ENCODE data around the gene SLC25A1.
A peak's percentile ranks its signal among the peaks of the same experiment; 100 is the strongest.
"Not testable (repeated sequence)": the region's sequence is repeated elsewhere in the genome, so short reads cannot be mapped to it uniquely, and the experiment has no call there.

Gene SLC25A1

GRCh38 chr22:19168088-19168890 is 10.2 kb downstream of the SLC25A1 start:
- in situ Hi-C loops (cut with HindIII; ENCODE audit: low sequenced_read_pairs), result no loop called here
- DNase-seq (ENCODE audit: low read depth), result no peak
- TF ChIP-seq CTCF (IDR thresholded peaks at IDR 0.05; ENCODE audit: low read depth, low read length, missing control alignments), result peak; percentile 14
- no peak overlapping the region for H3K4me3 ChIP-seq (ENCODE audit: low read depth, low read length)

GRCh38 chr22:19167106-19167869 is 11.2 kb downstream of the SLC25A1 start:
- in situ Hi-C loops (cut with HindIII; ENCODE audit: low sequenced_read_pairs), result no loop called here
- no peak for DNase-seq (ENCODE audit: low read depth)
- H3K4me3 ChIP-seq (ENCODE audit: low read depth, low read length), result no peak overlapping the region
- TF ChIP-seq CTCF (IDR thresholded peaks at IDR 0.05; ENCODE audit: low read depth, low read length, missing control alignments), result no peak

- TF ChIP-seq CTCF (IDR thresholded peaks at IDR 0.05; ENCODE audit: low read depth, low read length, missing control alignments), result no peak
- in situ Hi-C loops (cut with HindIII; ENCODE audit: low sequenced_read_pairs), result no loop called here
- H3K4me3 ChIP-seq (ENCODE audit: low read depth, low read length), result no peak overlapping the region
- DNase-seq (ENCODE audit: low read depth), result no peak
Measured at GRCh38 chr22:19166421-19166820, 12.1 kb downstream of the SLC25A1 start.

- no peak for TF ChIP-seq CTCF (IDR thresholded peaks at IDR 0.05; ENCODE audit: low read depth, low read length, missing control alignments)
- H3K4me3 ChIP-seq (ENCODE audit: low read depth, low read length), result no peak overlapping the region
- in situ Hi-C loops (cut with HindIII; ENCODE audit: low sequenced_read_pairs), result no loop called here
- DNase-seq (ENCODE audit: low read depth), result no peak
Measured at GRCh38 chr22:19164425-19164824, 14.1 kb downstream of the SLC25A1 start.

- in situ Hi-C loops (cut with HindIII; ENCODE audit: low sequenced_read_pairs); DNase-seq (ENCODE audit: low read depth); H3K4me3 ChIP-seq (ENCODE audit: low read depth, low read length): not testable (repeated sequence)
Measured at GRCh38 chr22:19158649-19159048, 19.9 kb downstream of the SLC25A1 start.

- in situ Hi-C loops (cut with HindIII; ENCODE audit: low sequenced_read_pairs); DNase-seq (ENCODE audit: low read depth); H3K4me3 ChIP-seq (ENCODE audit: low read depth, low read length): not testable (repeated sequence)
Measured at GRCh38 chr22:19156109-19156508, 22.4 kb downstream of the SLC25A1 start.

GRCh38 chr22:19152942-19153883 is 25.3 kb downstream of the SLC25A1 start:
- no peak for DNase-seq (ENCODE audit: low read depth)
- no peak for TF ChIP-seq CTCF (IDR thresholded peaks at IDR 0.05; ENCODE audit: low read depth, low read length, missing control alignments)
- no peak overlapping the region for H3K4me3 ChIP-seq (ENCODE audit: low read depth, low read length)
- in situ Hi-C loops (cut with HindIII; ENCODE audit: low sequenced_read_pairs), result no loop called here

All from astrocyte of the cerebellum (primary cell).